ENCODE data around the gene SLX9. TPM values are rescaled to one million over a fixed set of nuclear protein-coding genes. Genes with fewer than 3 reads are reported as not detected.

SLX9 gene
- total RNA-seq, 1 experiment from 2014 or later, result 74.3 TPM

- H3K79me2 ChIP-seq (ENCODE audit: insufficient read depth, low read length), result no peaks in the 10 kb centered on the region
- no peak overlapping the region for H3K4me2 ChIP-seq (ENCODE audit: insufficient read depth, insufficient read length, low read length)
- H3K79me1 ChIP-seq (ENCODE audit: insufficient read depth, low read depth, low read length, poor library complexity, severe bottlenecking), result no peaks in the 10 kb centered on the region
- H3K4me1 Mint-ChIP-seq, result peaks cover 6 to 9% of the 10 kb centered on the region in 2 experiments
- no peak overlapping the region for H3K23ac ChIP-seq (ENCODE audit: insufficient read length, low read depth, low read length)
- H3K9ac ChIP-seq (ENCODE audit: extremely low read depth, insufficient read length, low read length), result no peak overlapping the region
- no peak overlapping the region for H2BK12ac ChIP-seq (ENCODE audit: insufficient read length, low read depth, low read length)
- no peak overlapping the region for H4K91ac ChIP-seq (ENCODE audit: insufficient read length, low read depth, low read length)
- H3K4me1 ChIP-seq (ENCODE audit: insufficient read depth, low read length), result no peaks in the 10 kb centered on the region
- H2BK5ac ChIP-seq (ENCODE audit: insufficient read length, low read length), result no peak overlapping the region
- no peak overlapping the region for H3K4me3 Mint-ChIP-seq
- no peak overlapping the region; the same call in 1 of the 2 replicates for H3K14ac ChIP-seq (ENCODE audit: insufficient read depth, low read length)
- no peaks in the 10 kb centered on the region; the same call in 1 of the 2 replicates for H3K27me3 ChIP-seq (ENCODE audit: insufficient read depth, low read length)
- H3K18ac ChIP-seq (ENCODE audit: insufficient read length, low read depth, low read length), result peak overlapping the region; percentile 42
- H3K27me3 Mint-ChIP-seq (ENCODE audit: low read depth), result peaks cover 6% of the 10 kb centered on the region
- no peak overlapping the region for H4K5ac ChIP-seq (ENCODE audit: insufficient read length, low read depth, low read length)
- no peak overlapping the region for H3K27ac Mint-ChIP-seq
- no peak overlapping the region for H2AK5ac ChIP-seq (ENCODE audit: insufficient read length, low read length)
- peaks cover under 1 to 1% of the 10 kb centered on the region in 2 experiments; a peak in 2 of 5 replicates for H3K9me3 Mint-ChIP-seq
- H3K56ac ChIP-seq (ENCODE audit: insufficient read length, low read depth, low read length), result no peak overlapping the region
- TF ChIP-seq CTCF (conservative IDR thresholded peaks at IDR 0.05), result no peak
- H3T11ph ChIP-seq (ENCODE audit: low read length), result no peak overlapping the region
- peaks cover 6% of the 10 kb centered on the region for H3K23me2 ChIP-seq (ENCODE audit: insufficient read length, low read depth, low read length, poor library complexity, severe bottlenecking)
- H2BK20ac ChIP-seq (ENCODE audit: low read depth, low read length, poor library complexity, severe bottlenecking), result no peak overlapping the region
- no peak overlapping the region for H4K8ac ChIP-seq (replicated peaks; ENCODE audit: insufficient read length, low read depth, low read length)
- H3K36me3 Mint-ChIP-seq (ENCODE audit: insufficient read depth in 1 of 3, low read depth in 3 of 3), result no peaks in the 10 kb centered on the region
- H2BK15ac ChIP-seq (ENCODE audit: low read depth, low read length), result no peak overlapping the region; the same call in 1 of the 2 replicates
- H3K27ac ChIP-seq (ENCODE audit: insufficient read length, low read depth, low read length), result no peak overlapping the region
- no peak for DNase-seq
- WGBS (ENCODE audit: extremely low coverage, insufficient read length, low lambda C conversion rate), result no CpG with 5 or more reads among the region's 27 CpGs
- no peak overlapping the region for H2AFZ ChIP-seq (ENCODE audit: low read length)
- no peak overlapping the region for H2BK120ac ChIP-seq (ENCODE audit: low read depth, low read length, poor library complexity, severe bottlenecking)
- H3K9me3 ChIP-seq (ENCODE audit: control insufficient read depth, low read depth, low read length), result no peaks in the 10 kb centered on the region
- H4K20me1 ChIP-seq (ENCODE audit: control insufficient read depth, insufficient read depth, insufficient read length), result no peaks in the 10 kb centered on the region
- H3K4ac ChIP-seq (ENCODE audit: low read depth, low read length), result no peak overlapping the region
Measured at GRCh38 chr21:45000637-45001133, 60.9 kb downstream of the SLX9 start.
